Stimulated activated CD4-positive, alpha-beta T cell treated with anti-CD3 and anti-CD28 coated beads, TNF-alpha, amount 100 ng/mL, for 24 hours (primary cell): ENCODE results near the gene C15orf40.
"Not testable (repeated sequence)": the region's sequence is repeated elsewhere in the genome, so short reads cannot be mapped to it uniquely, and the experiment has no call there.

ENCODE experiments used
- DNase-seq, 3 experiments: peaks; one replicate each; pipeline ENCODE4 v3.0.0-alpha.2; 2020; ENCODE audit warnings: low read depth in 3 of 3

Gene C15orf40

GRCh38 chr15:82952158-82953081, 59.0 kb downstream of the C15orf40 start, which contains the start of gene HOMER2:
HOMER2 (minus strand) TSS chr15:82952720; CDS start chr15:82952535, 185 bp downstream.
- peak in 1 of 3 experiments; percentile 10 for DNase-seq

DNA sequence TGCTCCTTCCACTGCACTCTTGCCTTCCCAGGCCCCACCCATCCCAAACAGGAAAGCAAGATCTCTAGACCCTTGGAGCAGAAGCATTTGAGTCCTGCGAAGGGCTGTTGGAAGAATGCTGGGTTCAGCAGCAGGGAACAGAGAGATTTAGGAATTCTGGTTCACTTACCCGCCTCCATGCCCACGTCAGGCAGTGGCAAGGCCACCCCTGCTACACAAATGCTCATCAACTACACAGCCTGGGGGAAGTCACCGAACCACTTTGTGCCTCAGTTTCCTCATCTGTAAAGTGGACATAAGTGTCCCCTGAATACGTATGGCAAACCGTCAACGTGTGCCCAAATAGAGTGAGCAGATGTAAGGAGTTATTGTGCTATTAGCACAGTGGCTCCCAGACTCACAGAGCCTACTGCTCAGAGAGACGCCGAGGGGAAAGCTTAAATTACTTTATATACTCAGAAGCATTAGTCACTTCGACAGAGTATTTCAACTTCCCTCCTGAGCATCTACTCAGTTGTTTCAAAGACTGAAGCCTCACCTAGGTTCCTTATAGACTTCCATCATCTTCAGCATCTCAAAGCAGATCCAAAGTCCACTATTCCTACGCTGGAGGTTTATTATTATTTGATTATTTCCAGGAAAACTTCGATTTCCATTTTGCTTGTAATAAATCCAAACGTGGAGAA, 59.8 kb downstream of the C15orf40 start:
- no peak for DNase-seq

- DNase-seq = no peak
These were observed 60.6 kb downstream of the C15orf40 start for GRCh38 chr15:82950746-82951370.

DNA sequence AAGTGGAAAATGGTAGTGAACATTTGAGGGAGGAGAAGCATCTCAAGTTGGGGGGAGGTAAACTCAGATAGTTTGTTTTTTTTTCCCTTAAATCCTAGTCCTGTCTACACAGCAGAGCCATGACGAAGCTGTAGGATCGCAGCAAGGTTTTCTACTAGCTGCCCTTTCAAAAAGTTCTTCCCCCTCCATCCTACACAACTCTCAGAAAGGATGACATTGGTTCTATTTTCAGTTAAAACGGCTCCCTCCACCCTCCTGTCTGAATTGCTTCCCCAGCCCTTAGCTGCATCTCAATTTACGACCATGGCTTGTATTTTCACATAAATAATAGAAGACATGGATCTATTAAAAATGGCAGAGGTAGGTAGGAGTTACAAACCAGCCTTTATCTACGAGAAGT, 61.1 kb downstream of the C15orf40 start:
- no peak for DNase-seq

GRCh38 chr15:82946155-82946701, 65.2 kb downstream of the C15orf40 start:
- no peak for DNase-seq

GRCh38 chr15:82945326-82945725, 66.1 kb downstream of the C15orf40 start:
- no peak for DNase-seq

- DNase-seq = no peak
These were observed 66.6 kb downstream of the C15orf40 start for GRCh38 chr15:82944821-82945220.

DNA sequence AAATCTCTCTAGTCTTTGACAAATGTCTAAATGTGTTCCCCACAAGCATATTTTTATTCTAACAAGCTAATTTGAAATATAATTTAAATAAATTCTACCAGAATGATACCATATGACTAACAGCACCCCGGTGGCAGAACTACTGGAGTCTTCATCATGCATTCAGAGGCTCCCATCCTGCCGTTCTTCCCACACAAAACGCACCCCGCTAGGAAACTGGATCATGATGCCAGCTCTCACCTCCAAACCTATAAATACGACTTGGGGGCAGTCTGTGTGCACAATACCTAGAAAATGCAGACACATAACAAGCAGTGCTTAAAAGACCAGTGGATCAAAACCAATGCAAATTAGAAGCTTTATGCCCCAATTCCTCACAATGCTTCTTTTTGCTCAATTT, 67.4 kb downstream of the C15orf40 start:
- no peak for DNase-seq

- DNase-seq = no peak
These were observed 68.3 kb downstream of the C15orf40 start for GRCh38 chr15:82943176-82943575.

- DNase-seq = no peak
These were observed 68.7 kb downstream of the C15orf40 start for GRCh38 chr15:82942691-82943090.

- DNase-seq = not testable (repeated sequence)
These were observed 71.8 kb downstream of the C15orf40 start for GRCh38 chr15:82939678-82940077.
